HepG2 (cell line): ENCODE measurements around the gene HDAC5. TPM values are rescaled to one million over a fixed set of nuclear protein-coding genes. Genes with fewer than 3 reads are reported as not detected.

Experiments
- ARNTL ChIP-seq: sonication (generic); formaldehyde crosslinking; IDR thresholded peaks from 2 replicates; pipeline ENCODE4 v1.4.0; 2020; ENCODE audit warnings: mild to moderate bottlenecking, missing genetic modification reagents
- BATF2 ChIP-seq: sonication (generic); formaldehyde crosslinking; IDR thresholded peaks from 2 replicates; pipeline ENCODE4 v1.8.0; 2022; ENCODE audit warnings: mild to moderate bottlenecking, missing genetic modification reagents, moderate library complexity
- CERS6 ChIP-seq: sonication (generic); formaldehyde crosslinking; IDR thresholded peaks from 2 replicates; pipeline ENCODE4 v1.5.0; 2020; ENCODE audit warnings: missing genetic modification reagents
- GABPA ChIP-seq, 2 experiments: IDR thresholded peaks; 2 replicates each; pipeline ENCODE4 v1.6.1; 2011 to 2016; ENCODE audit warnings: low read depth in 2 of 2, low read length in 1 of 2, missing biosample characterization in 1 of 2, missing genetic modification characterization in 1 of 2
- HMG20A ChIP-seq: IDR thresholded peaks from 2 replicates; pipeline ENCODE4 v1.6.1; 2016; ENCODE audit warnings: borderline replicate concordance
- ISX ChIP-seq: sonication (generic); formaldehyde crosslinking; conservative IDR thresholded peaks from 2 replicates; pipeline ENCODE4 v1.5.0; 2020; ENCODE audit warnings: missing genetic modification reagents
- MED1 ChIP-seq: sonication (generic); formaldehyde crosslinking; IDR thresholded peaks from 2 replicates; pipeline ENCODE4 v1.4.0; 2020; ENCODE audit warnings: missing genetic modification reagents
- SAFB2 ChIP-seq: sonication (generic); formaldehyde crosslinking; IDR thresholded peaks from 2 replicates; pipeline ENCODE4 v1.5.1; 2020; ENCODE audit warnings: missing genetic modification reagents, low read depth, mild to moderate bottlenecking, borderline replicate concordance
- SMAD1 ChIP-seq: sonication (generic); formaldehyde crosslinking; IDR thresholded peaks from 2 replicates; pipeline ENCODE4 v1.4.0; 2020; ENCODE audit warnings: missing genetic modification reagents, low read depth, mild to moderate bottlenecking, borderline replicate concordance
- SOX5 ChIP-seq: IDR thresholded peaks from 2 replicates; pipeline ENCODE4 v1.6.1; 2016; ENCODE audit warnings: borderline replicate concordance
- SUZ12 ChIP-seq: fragments of 150-350 bp; IDR thresholded peaks from 2 replicates; pipeline ENCODE4 v1.6.1; 2014; ENCODE audit warnings: low read depth, low read length
- TERF1 ChIP-seq: sonication (generic); formaldehyde crosslinking; IDR thresholded peaks from 2 replicates; pipeline ENCODE4 v1.8.0; 2022; ENCODE audit warnings: mild to moderate bottlenecking, missing genetic modification reagents, moderate library complexity
- THAP7 ChIP-seq: sonication (generic); formaldehyde crosslinking; IDR thresholded peaks from 2 replicates; pipeline ENCODE4 v1.8.1; 2023; ENCODE audit warnings: mild to moderate bottlenecking, missing genetic modification reagents
- YEATS2 ChIP-seq: sonication (generic); formaldehyde crosslinking; IDR thresholded peaks from 2 replicates; pipeline ENCODE4 v1.4.0; 2020; ENCODE audit warnings: missing genetic modification reagents, borderline replicate concordance
- ZBTB3 ChIP-seq: sonication (generic); formaldehyde crosslinking; IDR thresholded peaks from 2 replicates; pipeline ENCODE4 v1.4.0; 2020; ENCODE audit warnings: low read depth, mild to moderate bottlenecking, moderate library complexity, missing genetic modification reagents, borderline replicate concordance
- ZBTB43 ChIP-seq: sonication (generic); formaldehyde crosslinking; conservative IDR thresholded peaks from 2 replicates; pipeline ENCODE4 v1.4.0; 2020; ENCODE audit warnings: missing genetic modification reagents
- ZFP62 ChIP-seq: sonication (generic); formaldehyde crosslinking; IDR thresholded peaks from 2 replicates; pipeline ENCODE4 v1.4.0; 2020; ENCODE audit warnings: missing genetic modification reagents
- ZNF101 ChIP-seq: sonication (generic); formaldehyde crosslinking; IDR thresholded peaks from 2 replicates; pipeline ENCODE4 v1.4.0; 2020; ENCODE audit warnings: mild to moderate bottlenecking, low read depth, missing genetic modification reagents, borderline replicate concordance
- ZNF143 ChIP-seq: sonication (generic); formaldehyde crosslinking; IDR thresholded peaks from 2 replicates; pipeline ENCODE4 v1.4.0; 2020; ENCODE audit warnings: missing genetic modification reagents
- ZNF362 ChIP-seq: sonication (generic); formaldehyde crosslinking; IDR thresholded peaks from 2 replicates; pipeline ENCODE4 v1.4.0; 2020; ENCODE audit warnings: missing genetic modification reagents, mild to moderate bottlenecking, borderline replicate concordance
- ZNF790 ChIP-seq: sonication (generic); formaldehyde crosslinking; IDR thresholded peaks from 2 replicates; pipeline ENCODE4 v1.8.0; 2022; ENCODE audit warnings: missing genetic modification reagents, mild to moderate bottlenecking, borderline replicate concordance
- ZNF839 ChIP-seq: sonication (generic); formaldehyde crosslinking; IDR thresholded peaks from 2 replicates; pipeline ENCODE4 v1.4.0; 2020; ENCODE audit warnings: missing genetic modification reagents, mild to moderate bottlenecking, borderline replicate concordance
- polyA plus RNA-seq, 8 experiments: library from polyadenylated mRNA; depleted of rRNA in 3 of 8; stranded (reverse) in 7 of 8; unstranded in 1 of 8; fragments of >200 nt; fragmentation: Illumina TruSeq in 4 of 8; extraction: Trizol in 4 of 8; gene quantifications; 2 replicates each; pipeline versions ENCODE4 v1.2.1 to v1.2.3, GENCODE V29; 2011 to 2016; ENCODE audit warnings: low read depth in 4 of 8, missing spikeins in 1 of 8, mixed read lengths in 1 of 8; ENCODE audit not compliant: insufficient read depth in 1 of 8
- total RNA-seq, 5 experiments: library from RNA; depleted of rRNA; stranded (reverse); fragments of >200 nt; fragmentation: Illumina TruSeq; extraction: Trizol; gene quantifications; 2 replicates each; pipeline ENCODE4 v1.2.3, GENCODE V29; 2016; ENCODE audit warnings: low read depth in 1 of 5

The HDAC5 gene
- total and polyA plus RNA-seq, 2 of the 13 experiments (the other 11 are each of a cell fraction or from before 2014, with no cell fraction given): 46.4 to 85.4 TPM

GRCh38 chr17:44137891-44138709, 14.7 kb upstream of the HDAC5 start (continued):
- TF ChIP-seq ZNF790 (CRISPR knock-in tag): 0 out of 2 replicates have a peak, but pooled peaks have one; percentile 10
- no peak for TF ChIP-seq ZNF101 (CRISPR knock-in tag)
- 0 out of 2 replicates have a peak, but pooled peaks have one; percentile 6 for TF ChIP-seq HMG20A
- no peak for TF ChIP-seq CERS6 (CRISPR knock-in tag)
- TF ChIP-seq BATF2 (CRISPR knock-in tag): no peak
- peak; percentile 30; the same call in 1 of the 2 replicates for TF ChIP-seq SOX5
- TF ChIP-seq SAFB2 (CRISPR knock-in tag): 0 out of 2 replicates have a peak, but pooled peaks have one; percentile 67
- TF ChIP-seq SMAD1 (CRISPR knock-in tag): peak; percentile 53; the same call in 1 of the 2 replicates
- TF ChIP-seq YEATS2 (CRISPR knock-in tag): peak; percentile 41; the same call in 1 of the 2 replicates
- TF ChIP-seq SUZ12: no peak
- TF ChIP-seq ZNF362 (CRISPR knock-in tag): peak; percentile 55; the same call in 1 of the 2 replicates
- peak; percentile 64 for TF ChIP-seq MED1 (CRISPR knock-in tag)
- 0 out of 2 replicates have a peak, but pooled peaks have one; percentile 70 for TF ChIP-seq ZBTB3 (CRISPR knock-in tag)
- peak; percentile 43; the same call in 1 of the 2 replicates for TF ChIP-seq ZNF143
- TF ChIP-seq TERF1: no peak
- TF ChIP-seq GABPA (IDR thresholded peaks at IDR 0.05; ENCODE audit: low read depth, low read length): no peak
- no peak for TF ChIP-seq GABPA (CRISPR knock-in tag; IDR thresholded peaks at IDR 0.05; ENCODE audit: low read depth)
- TF ChIP-seq ISX (CRISPR knock-in tag): no peak
- TF ChIP-seq ZFP62 (CRISPR knock-in tag): no peak
- peak; percentile 64; the same call in 1 of the 2 replicates for TF ChIP-seq THAP7 (CRISPR knock-in tag)
- TF ChIP-seq ZBTB43 (CRISPR knock-in tag): peak; percentile 60; the same call in 1 of the 2 replicates
- peak; percentile 84 for TF ChIP-seq ARNTL (CRISPR knock-in tag)
- 0 out of 2 replicates have a peak, but pooled peaks have one; percentile 48 for TF ChIP-seq ZNF839 (CRISPR knock-in tag)
